GM21515 (cell line): ENCODE measurements around the gene GIGYF1.
"Not testable (repeated sequence)": the region's sequence is repeated elsewhere in the genome, so short reads cannot be mapped to it uniquely, and the experiment has no call there.

ENCODE experiments used
- ATAC-seq: cut with Tn5 transposase; IDR thresholded peaks from one replicate; pipeline ENCODE4 v1.9.1; 2021; ENCODE audit not compliant: unreplicated experiment

GIGYF1 gene, protein sequence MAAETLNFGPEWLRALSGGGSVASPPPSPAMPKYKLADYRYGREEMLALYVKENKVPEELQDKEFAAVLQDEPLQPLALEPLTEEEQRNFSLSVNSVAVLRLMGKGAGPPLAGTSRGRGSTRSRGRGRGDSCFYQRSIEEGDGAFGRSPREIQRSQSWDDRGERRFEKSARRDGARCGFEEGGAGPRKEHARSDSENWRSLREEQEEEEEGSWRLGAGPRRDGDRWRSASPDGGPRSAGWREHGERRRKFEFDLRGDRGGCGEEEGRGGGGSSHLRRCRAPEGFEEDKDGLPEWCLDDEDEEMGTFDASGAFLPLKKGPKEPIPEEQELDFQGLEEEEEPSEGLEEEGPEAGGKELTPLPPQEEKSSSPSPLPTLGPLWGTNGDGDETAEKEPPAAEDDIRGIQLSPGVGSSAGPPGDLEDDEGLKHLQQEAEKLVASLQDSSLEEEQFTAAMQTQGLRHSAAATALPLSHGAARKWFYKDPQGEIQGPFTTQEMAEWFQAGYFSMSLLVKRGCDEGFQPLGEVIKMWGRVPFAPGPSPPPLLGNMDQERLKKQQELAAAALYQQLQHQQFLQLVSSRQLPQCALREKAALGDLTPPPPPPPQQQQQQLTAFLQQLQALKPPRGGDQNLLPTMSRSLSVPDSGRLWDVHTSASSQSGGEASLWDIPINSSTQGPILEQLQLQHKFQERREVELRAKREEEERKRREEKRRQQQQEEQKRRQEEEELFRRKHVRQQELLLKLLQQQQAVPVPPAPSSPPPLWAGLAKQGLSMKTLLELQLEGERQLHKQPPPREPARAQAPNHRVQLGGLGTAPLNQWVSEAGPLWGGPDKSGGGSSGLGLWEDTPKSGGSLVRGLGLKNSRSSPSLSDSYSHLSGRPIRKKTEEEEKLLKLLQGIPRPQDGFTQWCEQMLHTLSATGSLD (N-terminal part only)

DNA sequence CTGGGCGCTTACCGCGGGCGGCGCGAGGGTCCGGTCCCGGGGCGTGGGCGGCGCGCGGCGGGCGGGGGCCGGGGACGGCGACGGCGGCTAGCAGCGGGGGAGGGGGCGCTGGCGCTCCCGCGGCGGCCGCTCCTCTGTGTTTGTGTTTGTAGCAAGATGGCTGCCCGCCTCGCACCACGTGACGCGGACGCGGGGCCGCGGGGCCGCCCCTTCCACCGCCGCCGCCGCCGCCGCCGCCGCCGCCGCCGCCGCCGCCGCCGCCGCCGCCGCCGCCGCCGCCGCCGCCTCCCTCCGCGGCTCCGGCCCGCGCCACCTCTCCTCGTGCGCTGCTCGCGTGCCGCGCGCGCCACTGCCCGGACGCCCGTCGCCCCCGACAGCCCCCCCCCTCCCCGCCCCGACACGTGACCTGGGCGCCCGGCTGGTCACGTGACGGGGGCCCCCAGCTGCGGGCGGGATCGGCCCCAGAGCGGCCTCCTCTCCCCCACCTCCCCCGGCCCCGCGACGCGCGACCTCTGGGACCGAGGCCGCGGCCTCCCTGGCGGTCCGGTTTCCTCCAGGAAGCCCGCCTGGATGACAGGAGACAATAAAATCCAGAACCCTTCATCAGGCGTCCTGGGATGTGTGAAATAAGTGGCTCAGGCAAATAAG, at the start of gene GIGYF1:
Gene GIGYF1 (minus strand): TSS at position 153 of the 648 bp plus-strand sequence. CDS start 6,012 bp downstream, outside the sequence.
- ATAC-seq: no peak

DNA sequence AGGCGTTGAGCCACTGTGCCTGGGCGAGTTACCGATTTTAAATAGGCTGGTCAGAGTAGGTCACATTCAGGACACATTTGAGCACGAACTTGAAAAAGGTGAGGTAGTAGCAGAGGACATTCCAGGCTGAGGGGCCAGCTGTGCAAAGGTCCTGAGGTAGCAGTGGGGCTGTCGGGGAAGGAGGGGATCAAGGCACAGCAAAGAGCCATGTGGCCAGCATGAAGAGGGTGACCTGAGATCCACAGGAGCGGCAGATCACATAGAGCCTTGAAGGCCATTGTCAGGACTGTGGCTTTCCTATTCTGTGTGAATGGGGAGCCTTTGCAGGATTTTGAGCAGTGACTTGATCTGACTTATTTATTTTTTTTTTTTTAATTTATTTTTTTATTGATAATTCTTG, 45.9 kb upstream of the GIGYF1 start:
- no peak for ATAC-seq

DNA sequence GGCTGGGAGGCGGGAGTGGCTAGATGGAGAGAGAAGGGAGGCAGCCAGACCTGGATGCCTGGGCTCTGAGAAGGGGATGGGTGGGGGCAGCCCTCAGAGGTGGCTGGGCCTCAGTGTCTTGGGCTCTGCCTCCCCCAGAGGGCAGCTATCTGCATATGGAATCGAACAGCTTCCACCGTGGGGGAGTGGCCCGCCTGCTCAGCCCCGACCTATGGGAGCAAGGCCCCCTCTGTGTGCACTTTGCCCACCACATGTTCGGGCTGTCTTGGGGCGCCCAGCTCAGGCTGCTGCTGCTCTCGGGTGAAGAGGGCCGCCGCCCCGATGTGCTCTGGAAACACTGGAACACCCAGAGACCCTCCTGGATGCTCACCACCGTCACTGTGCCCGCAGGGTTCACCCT, 42.6 kb upstream of the GIGYF1 start:
- no peak for ATAC-seq

DNA sequence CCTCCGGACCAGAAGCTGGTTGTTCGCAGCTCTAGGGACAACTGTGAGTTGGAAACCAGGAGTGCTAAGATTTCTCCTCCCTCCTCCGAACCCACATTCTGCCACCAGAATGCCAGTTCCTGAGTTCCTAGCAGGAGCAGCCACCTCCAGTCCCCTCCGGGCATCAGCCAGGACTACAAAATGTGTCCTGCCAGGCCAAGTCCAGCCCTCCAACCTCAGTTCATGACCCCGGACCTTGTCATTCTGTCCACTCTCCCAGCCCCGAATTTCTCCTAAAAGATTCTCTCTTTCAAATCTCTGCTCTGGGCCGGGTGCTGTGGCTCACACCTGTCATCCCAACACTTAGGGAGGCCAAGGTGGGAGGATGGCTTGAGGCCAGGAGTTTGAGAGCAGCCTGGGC, 41.7 kb upstream of the GIGYF1 start:
- no peak for ATAC-seq

DNA sequence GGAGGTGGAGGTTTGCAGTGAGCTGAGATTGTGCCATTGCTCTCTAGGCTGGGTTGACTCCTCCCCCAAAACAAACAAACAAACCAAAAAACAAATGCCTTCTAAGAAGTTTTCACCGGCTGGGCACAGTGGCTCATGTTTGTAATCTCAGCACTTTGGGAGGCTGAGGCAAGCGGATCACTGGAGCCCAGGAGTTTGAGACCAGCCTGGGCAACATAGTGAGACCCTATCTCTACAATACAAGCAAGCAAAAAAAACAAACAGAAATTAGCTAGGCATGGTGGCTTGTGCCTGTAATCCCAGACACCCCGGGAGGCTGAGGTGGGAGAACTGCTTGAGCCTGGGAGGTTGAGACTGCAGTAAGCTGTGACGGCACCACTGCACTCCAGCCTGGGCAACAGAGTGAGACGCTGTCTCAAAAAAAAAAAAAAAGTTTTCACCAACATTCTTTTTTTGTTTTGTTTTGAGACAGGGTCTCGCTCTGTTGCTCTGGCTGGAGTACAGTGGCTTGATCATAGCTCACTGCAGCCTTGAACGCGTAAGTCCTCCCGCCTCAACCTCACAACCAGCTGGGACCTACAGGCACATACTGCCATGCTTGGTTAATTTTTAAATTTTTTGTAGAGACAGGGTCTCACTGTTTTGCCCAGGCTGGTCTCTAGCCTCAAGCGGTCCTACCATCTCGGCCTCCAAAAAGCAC, 38.0 kb upstream of the GIGYF1 start:
- ATAC-seq: no peak

DNA sequence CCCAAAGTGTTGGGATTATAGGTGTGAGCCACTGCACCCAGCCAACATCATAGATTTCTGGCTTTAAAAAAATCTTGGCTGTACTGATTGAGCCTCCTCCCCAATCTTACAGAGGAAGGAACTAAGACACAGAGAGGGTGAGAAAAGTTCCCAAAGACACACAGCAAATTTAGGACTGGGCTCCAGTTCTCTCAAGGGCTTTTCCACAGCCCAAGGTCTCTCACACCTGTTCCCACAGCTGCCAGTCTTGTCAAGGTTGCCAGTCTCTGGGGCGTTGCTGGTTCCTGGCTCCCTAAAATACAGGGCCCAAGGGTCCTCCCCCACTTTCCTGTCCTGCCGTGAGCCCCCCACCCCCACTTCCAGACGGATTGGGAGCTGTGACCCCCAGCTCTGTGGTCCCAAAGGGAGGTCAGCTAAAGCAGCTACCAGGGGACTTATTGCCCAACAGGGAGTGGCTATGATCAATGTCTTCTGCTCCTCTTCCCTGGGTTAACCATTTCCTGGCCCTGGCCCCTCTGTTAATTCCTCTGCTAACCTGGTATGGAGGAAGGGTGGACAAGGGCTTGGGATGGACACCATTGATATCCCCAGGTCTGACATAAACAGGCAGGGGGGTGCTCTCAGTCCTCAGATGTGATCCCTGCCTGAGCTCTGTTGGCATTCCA, 36.2 kb upstream of the GIGYF1 start:
- no peak for ATAC-seq

DNA sequence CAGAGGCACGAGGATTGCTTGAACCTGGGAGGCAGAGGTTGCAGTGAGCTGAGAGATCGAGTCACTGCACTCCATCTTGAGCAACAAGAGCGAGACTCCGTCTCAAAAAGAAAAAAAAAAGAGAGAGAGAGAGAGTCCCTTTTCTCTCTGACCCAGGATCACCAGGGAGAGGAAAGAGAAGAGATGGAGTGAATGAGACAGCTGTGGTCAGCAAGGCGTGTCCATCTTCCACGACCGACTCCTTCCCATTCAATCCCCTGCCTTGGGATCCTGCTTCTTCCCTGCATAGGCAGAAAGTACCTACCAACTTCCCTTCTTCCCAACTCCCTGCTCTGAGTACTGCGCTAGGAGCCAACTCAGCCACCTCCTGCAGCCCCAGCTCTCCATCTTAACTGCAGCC, 34.1 kb upstream of the GIGYF1 start:
- ATAC-seq: no peak

DNA sequence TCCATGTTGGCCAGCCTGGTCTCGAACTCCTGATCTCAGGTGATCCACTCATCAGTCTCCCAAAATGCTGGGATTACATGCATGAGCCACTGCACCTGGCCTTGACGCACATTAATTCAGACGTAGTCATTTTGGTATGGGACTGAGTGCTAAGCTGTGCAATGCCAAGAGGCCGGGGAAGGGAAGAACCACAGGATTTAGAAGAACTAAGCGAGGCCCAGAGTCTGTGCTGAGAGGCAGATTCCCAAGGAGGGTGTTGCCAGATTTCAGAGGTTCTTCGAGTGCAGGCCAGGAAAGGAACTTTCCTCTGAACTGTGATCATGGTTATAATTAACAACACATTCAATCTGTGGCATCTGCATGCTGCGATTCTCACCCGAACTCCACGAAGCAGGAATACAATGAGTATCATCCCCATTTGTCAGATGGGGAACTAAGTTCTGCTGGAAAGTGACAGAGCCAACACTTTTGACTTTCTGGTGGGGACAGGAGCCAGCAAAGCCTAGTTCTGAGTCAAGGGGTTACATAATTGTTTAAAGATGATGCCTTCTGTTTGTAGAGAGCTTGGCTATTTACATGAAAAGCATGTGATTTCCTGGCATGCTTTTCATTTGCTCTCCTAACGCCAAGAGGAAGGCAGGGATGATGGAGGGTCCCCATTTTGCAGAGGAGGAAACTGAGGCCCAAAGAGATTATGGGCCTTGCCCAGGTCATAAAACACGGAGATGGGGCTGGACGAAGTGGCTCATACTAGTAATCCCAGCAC, 33.1 kb upstream of the GIGYF1 start:
- ATAC-seq: no peak

DNA sequence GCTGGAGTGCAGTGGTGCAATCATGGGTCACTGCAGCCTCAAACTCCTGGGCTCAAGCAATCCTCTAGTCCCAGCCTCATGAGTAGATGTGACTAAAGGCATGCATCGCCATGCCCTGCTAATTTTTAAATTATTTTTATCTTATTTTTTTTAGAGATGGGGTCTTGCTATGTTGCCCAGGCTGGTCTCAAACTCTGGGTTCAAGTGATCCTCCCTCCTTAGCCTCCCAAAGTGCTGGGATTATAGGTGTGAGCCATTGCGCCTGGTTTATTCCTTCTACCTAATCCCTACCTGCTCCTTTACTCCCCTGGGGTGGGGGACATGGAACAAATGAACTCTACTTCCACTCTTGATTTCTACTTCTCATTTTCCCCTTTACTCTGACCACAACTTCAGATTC, 30.3 kb upstream of the GIGYF1 start:
- ATAC-seq: not testable (repeated sequence)

DNA sequence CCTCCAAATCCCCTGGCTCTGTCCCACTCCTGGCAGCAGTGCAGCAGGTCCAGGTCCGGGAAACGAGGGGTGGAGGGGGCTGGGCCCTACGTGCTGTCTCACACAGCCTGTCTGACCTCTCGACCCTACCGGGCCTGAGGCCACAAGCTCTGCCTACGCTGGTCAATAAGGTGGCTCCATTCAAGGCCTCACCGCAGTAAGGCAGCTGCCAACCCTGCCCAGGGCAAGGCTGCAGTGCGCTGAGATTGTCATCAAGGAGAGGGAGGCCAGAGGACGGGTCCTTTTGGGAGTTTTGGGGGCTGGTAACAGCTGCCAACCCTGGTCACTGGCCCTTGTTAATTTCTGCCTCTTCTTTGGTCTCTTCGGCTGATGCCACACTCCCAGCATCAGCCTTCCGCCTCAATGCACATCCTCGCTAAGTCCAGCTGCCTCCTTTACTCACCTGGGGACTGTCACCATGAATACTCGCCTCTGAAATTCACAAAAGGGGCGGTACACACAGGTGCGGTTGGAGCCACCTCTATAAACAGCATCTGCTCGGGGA, 29.8 kb upstream of the GIGYF1 start:
- ATAC-seq: no peak

DNA sequence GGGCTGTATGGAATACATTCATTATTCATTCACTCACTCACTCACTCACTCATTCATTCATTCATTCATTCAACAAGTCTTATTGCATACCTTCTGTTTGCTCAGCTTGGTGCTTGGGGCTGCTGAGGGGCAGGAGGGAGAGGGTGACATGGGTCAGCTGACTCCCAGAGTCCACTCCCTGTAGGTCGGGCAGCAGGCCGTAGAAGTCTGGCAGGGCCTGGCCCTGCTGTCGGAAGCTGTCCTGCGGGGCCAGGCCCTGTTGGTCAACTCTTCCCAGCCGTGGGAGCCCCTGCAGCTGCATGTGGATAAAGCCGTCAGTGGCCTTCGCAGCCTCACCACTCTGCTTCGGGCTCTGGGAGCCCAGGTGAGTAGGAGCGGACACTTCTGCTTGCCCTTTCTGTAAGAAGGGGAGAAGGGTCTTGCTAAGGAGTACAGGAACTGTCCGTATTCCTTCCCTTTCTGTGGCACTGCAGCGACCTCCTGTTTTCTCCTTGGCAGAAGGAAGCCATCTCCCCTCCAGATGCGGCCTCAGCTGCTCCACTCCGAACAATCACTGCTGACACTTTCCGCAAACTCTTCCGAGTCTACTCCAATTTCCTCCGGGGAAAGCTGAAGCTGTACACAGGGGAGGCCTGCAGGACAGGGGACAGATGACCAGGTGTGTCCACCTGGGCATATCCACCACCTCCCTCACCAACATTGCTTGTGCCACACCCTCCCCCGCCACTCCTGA, 28.6 kb upstream of the GIGYF1 start:
- ATAC-seq: no peak

DNA sequence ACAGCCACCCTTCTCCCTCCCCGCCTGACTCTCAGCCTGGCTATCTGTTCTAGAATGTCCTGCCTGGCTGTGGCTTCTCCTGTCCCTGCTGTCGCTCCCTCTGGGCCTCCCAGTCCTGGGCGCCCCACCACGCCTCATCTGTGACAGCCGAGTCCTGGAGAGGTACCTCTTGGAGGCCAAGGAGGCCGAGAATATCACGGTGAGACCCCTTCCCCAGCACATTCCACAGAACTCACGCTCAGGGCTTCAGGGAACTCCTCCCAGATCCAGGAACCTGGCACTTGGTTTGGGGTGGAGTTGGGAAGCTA, 27.4 kb upstream of the GIGYF1 start:
- ATAC-seq: no peak

DNA sequence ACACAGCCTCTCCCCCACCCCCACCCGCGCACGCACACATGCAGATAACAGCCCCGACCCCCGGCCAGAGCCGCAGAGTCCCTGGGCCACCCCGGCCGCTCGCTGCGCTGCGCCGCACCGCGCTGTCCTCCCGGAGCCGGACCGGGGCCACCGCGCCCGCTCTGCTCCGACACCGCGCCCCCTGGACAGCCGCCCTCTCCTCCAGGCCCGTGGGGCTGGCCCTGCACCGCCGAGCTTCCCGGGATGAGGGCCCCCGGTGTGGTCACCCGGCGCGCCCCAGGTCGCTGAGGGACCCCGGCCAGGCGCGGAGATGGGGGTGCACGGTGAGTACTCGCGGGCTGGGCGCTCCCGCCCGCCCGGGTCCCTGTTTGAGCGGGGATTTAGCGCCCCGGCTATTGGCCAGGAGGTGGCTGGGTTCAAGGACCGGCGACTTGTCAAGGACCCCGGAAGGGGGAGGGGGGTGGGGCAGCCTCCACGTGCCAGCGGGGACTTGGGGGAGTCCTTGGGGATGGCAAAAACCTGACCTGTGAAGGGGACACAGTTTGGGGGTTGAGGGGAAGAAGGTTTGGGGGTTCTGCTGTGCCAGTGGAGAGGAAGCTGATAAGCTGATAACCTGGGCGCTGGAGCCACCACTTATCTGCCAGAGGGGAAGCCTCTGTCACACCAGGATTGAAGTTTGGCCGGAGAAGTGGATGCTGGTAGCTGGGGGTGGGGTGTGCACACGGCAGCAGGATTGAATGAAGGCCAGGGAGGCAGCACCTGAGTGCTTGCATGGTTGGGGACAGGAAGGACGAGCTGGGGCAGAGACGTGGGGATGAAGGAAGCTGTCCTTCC, 26.8 kb upstream of the GIGYF1 start:
- no peak for ATAC-seq

DNA sequence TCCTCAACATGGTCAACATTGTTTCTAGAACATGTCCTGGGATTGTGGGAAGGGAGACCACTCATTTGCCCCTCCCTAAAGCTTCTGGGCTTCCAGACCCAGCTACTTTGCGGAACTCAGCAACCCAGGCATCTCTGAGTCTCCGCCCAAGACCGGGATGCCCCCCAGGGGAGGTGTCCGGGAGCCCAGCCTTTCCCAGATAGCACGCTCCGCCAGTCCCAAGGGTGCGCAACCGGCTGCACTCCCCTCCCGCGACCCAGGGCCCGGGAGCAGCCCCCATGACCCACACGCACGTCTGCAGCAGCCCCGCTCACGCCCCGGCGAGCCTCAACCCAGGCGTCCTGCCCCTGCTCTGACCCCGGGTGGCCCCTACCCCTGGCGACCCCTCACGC, 26.2 kb upstream of the GIGYF1 start, which contains the start of gene EPO:
Gene EPO (plus strand): TSS at position 190 of the 392 bp plus-strand sequence. CDS start 513 bp downstream, outside the sequence.
- no peak for ATAC-seq

DNA sequence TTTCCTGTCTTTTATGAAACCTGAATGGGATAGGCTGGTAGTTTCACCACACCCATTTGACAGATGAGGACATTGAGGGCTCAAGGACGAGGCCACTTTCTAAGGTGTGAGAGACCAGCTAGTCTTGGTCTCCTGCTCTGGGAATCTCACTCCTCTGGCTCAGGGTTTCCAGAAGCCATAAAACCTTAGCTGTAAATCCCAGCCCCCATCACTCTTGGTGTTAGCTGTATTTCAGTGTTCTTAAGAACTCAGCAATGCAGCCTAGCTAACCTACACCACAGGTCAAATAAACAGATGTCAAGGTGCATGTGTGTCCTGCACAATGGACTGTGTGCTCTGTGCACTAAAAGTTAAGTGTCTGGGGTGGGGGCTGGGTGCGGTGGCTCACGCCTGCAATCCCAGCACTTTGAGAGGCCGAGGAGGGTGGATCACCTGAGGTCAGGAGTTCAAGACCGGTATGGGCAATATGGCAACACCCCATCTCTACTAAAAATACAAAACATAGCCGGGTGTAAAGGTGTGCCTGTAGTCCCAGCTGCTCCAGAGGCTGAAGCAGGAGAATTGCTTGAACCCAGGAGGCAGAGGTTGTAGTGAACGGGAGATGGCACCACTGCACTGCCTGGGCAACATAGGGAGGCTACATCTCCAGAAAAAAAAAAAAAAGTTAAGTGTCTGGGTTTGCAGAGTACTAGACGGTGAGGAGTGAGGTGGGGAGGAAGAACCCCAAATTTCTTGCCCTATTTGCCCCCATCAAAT, 25.7 kb upstream of the GIGYF1 start:
- no peak for ATAC-seq

DNA sequence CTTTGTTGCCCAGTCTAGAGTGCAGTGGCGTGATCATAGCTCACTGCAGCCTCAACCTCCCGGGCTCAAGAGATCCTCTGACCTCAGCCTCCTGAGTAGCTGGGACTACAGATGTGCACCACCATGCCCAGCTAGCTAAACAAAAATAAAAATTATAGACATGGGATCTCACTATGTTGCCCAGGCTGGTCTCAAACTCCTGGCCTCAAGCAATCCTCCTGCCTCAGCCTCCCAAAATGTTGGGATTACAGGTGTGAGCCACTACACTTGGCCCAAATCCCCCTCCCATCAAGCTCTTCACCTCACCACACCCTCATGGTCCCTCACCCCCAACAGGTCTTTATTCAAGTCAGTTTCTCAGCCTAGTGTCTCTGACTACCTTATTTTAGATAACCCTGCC, 23.0 kb upstream of the GIGYF1 start:
- not testable (repeated sequence) for ATAC-seq

DNA sequence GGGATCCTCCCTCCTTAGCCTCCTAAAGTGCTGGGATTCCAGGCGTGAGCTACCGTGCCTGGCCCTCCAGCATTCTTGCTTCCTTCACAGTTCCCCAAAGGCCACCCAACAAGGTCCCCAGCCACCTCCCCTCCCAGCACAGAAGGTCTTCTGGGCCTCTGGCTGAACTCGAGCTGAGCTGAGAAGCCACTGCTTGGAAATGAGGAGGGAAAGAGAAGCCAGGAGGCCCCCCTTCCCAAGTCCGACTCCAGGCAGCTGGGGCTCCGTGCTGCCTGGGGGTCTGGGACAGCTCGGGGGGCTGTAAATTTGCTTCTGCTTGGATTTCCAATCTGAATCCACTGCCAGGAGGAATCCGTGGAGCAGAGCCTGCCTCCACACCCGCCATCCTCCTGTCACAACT, 20.7 kb upstream of the GIGYF1 start:
- no peak for ATAC-seq
